Measurements from ENCODE around the gene SAMD15. TPM values are rescaled to one million over a fixed set of nuclear protein-coding genes. Genes with fewer than 3 reads are reported as not detected.

The SAMD15 gene
- polyA plus RNA-seq: 37.4 and 37.8 TPM in 2 replicates

GRCh38 chr14:77376771-77377501 lies at the start of gene SAMD15, which contains the start of gene TMED8:
Gene SAMD15, plus strand, starts transcription at chr14:77377379. Its CDS starts 40 bp downstream, at chr14:77377419.
Gene TMED8, minus strand, starts transcription at chr14:77377094. Its CDS starts 41 bp downstream, at chr14:77377053.

GRCh38 chr14:77423423-77423822 lies 46.2 kb downstream of the SAMD15 start, which contains the start of gene NOXRED1:
Gene NOXRED1, minus strand, starts transcription at chr14:77423523. Its CDS starts 634 bp downstream, at chr14:77422889.

Other genes with a start within 250 kb of the SAMD15 start
- 0.71 and 3.5 TPM in 2 replicates for gene ZDHHC22, start 235.6 kb upstream of the SAMD15 start, polyA plus RNA-seq
- gene TMEM63C, start 195.6 kb upstream of the SAMD15 start, polyA plus RNA-seq: 0.29 and 0.54 TPM in 2 replicates
- 0.59 TPM in 1 of 2 replicates, not detected in the other for gene NGB, start 106.2 kb upstream of the SAMD15 start, polyA plus RNA-seq
- gene POMT2, start 56.5 kb upstream of the SAMD15 start, polyA plus RNA-seq: 0.62 and 1.1 TPM in 2 replicates
- gene GSTZ1, start 56.3 kb upstream of the SAMD15 start, polyA plus RNA-seq: 3.2 and 6.5 TPM in 2 replicates
- gene TMED8, start 285 bp upstream of the SAMD15 start, polyA plus RNA-seq: 50.6 and 64.2 TPM in 2 replicates
- 0.60 TPM in 1 of 2 replicates, not detected in the other for gene NOXRED1, start 46.1 kb downstream of the SAMD15 start, polyA plus RNA-seq
- 13.4 and 19.5 TPM in 2 replicates for gene VIPAS39, start 80.2 kb downstream of the SAMD15 start, polyA plus RNA-seq
- 247 and 323 TPM in 2 replicates for gene AHSA1, start 80.7 kb downstream of the SAMD15 start, polyA plus RNA-seq
- not detected in 2 replicates for gene ISM2, start 121.4 kb downstream of the SAMD15 start, polyA plus RNA-seq
- gene SPTLC2, start 239.3 kb downstream of the SAMD15 start, polyA plus RNA-seq: 30.0 and 41.5 TPM in 2 replicates

Measured in Purkinje cell (primary cell).